Neural cell (in vitro differentiated cells): Measurements from ENCODE around the gene CNTNAP2. TPM values are rescaled to one million over a fixed set of nuclear protein-coding genes. Genes with fewer than 3 reads are reported as not detected.

ENCODE experiments used
- H2AFZ ChIP-seq: fragments of 200-600, 300-800 bp; sonication (generic), shearing (Covaris generic); 2 replicates; pipeline ENCODE4 v1.6.0; 2014; ENCODE audit warnings: low read depth, mild to moderate bottlenecking, antibody characterized with exemption, low read length, moderate library complexity
- H3F3A ChIP-seq: fragments of 200-600 bp; shearing (Covaris generic); 2 replicates; pipeline ENCODE4 v1.6.1; 2016; ENCODE audit warnings: mild to moderate bottlenecking, moderate library complexity, mixed read lengths, antibody characterized with exemption, low read length; ENCODE audit not compliant: insufficient read depth, poor library complexity, severe bottlenecking
- H3K27ac ChIP-seq: fragments of 200-600, 300-800 bp; sonication (generic), shearing (Covaris generic); 2 replicates; pipeline ENCODE4 v1.5.1; 2014; ENCODE audit warnings: mild to moderate bottlenecking, low read length, moderate library complexity
- H3K27me3 ChIP-seq: fragments of 300-800, 200-600 bp; sonication (generic), shearing (Covaris generic); 2 replicates; pipeline ENCODE4 v1.6.0; 2014; ENCODE audit warnings: mild to moderate bottlenecking, low read depth, low read length, moderate library complexity; ENCODE audit not compliant: insufficient read depth
- H3K36me3 ChIP-seq: fragments of 300-800, 200-600 bp; sonication (generic), shearing (Covaris generic); 2 replicates; pipeline ENCODE4 v1.5.1; 2014; ENCODE audit warnings: mild to moderate bottlenecking, antibody characterized with exemption, low read length, moderate library complexity; ENCODE audit not compliant: insufficient read depth
- H3K4me2 ChIP-seq: fragments of 300-800, 200-600 bp; sonication (generic), shearing (Covaris generic); 2 replicates; pipeline ENCODE4 v1.6.0; 2014; ENCODE audit warnings: mild to moderate bottlenecking, low read length
- H3K4me3 ChIP-seq: fragments of 300-800, 200-600 bp; sonication (generic), shearing (Covaris generic); 2 replicates; pipeline ENCODE4 v1.5.1; 2014; ENCODE audit warnings: mild to moderate bottlenecking, low read length, moderate library complexity
- H3K79me2 ChIP-seq: fragments of 200-600 bp; shearing (Covaris generic); replicated peaks from 2 replicates; pipeline ENCODE4 v1.6.0; 2014; ENCODE audit warnings: mild to moderate bottlenecking, low read length, moderate library complexity; ENCODE audit not compliant: insufficient read depth
- H3K9ac ChIP-seq: fragments of 300-800, 200-600 bp; sonication (generic), shearing (Covaris generic); 2 replicates; pipeline ENCODE4 v1.6.1; 2016; ENCODE audit warnings: mild to moderate bottlenecking, low read length, mixed read lengths
- H3K9me2 ChIP-seq: fragments of 200-600 bp; shearing (Covaris generic); 2 replicates; pipeline ENCODE4 v1.6.1; 2016; ENCODE audit warnings: mild to moderate bottlenecking, low read length, mixed read lengths; ENCODE audit not compliant: insufficient read depth
- H3K9me3 ChIP-seq: fragments of 200-600, 300-800 bp; sonication (generic), shearing (Covaris generic); 2 replicates; pipeline ENCODE4 v1.6.1; 2016; ENCODE audit warnings: mild to moderate bottlenecking, mixed run types, low read length, moderate library complexity, mixed read lengths
- H4K20me1 ChIP-seq: fragments of 200-600 bp; shearing (Covaris generic); 2 replicates; pipeline ENCODE4 v1.6.1; 2016; ENCODE audit warnings: mild to moderate bottlenecking, mixed run types; ENCODE audit not compliant: insufficient read depth
- CTCF ChIP-seq: fragments of 450-650 bp; IDR thresholded peaks from 2 replicates; pipeline ENCODE4 v1.5.1; 2014; ENCODE audit warnings: antibody characterized with exemption, mild to moderate bottlenecking, moderate library complexity; ENCODE audit not compliant: poor library complexity, severe bottlenecking
- EP300 ChIP-seq: fragments of 450-650 bp; conservative IDR thresholded peaks from 2 replicates; pipeline ENCODE4 v1.6.1; 2014; ENCODE audit warnings: antibody characterized with exemption, mild to moderate bottlenecking, moderate library complexity; ENCODE audit not compliant: poor library complexity, severe bottlenecking
- EZH2 ChIP-seq: fragments of 200-600, 300-800 bp; shearing (Covaris generic), sonication (generic); IDR thresholded peaks from 2 replicates; pipeline ENCODE4 v1.6.1; 2014; ENCODE audit warnings: antibody characterized with exemption, low read length, borderline replicate concordance, mild to moderate bottlenecking; ENCODE audit not compliant: insufficient read depth, poor library complexity, severe bottlenecking
- MXI1 ChIP-seq: fragments of 450-650 bp; conservative IDR thresholded peaks from 2 replicates; pipeline ENCODE4 v1.6.1; 2014; ENCODE audit warnings: antibody characterized with exemption, mild to moderate bottlenecking; ENCODE audit not compliant: poor library complexity, severe bottlenecking
- POLR2AphosphoS5 ChIP-seq: IDR thresholded peaks from 2 replicates; pipeline ENCODE4 v1.6.1; 2012
- RAD21 ChIP-seq: fragments of 450-650 bp; conservative IDR thresholded peaks from 2 replicates; pipeline ENCODE4 v1.6.1; 2014; ENCODE audit warnings: antibody characterized with exemption, mild to moderate bottlenecking, moderate library complexity
- SMC3 ChIP-seq: fragments of 450-650 bp; conservative IDR thresholded peaks from 2 replicates; pipeline ENCODE4 v1.6.1; 2014; ENCODE audit warnings: antibody characterized with exemption, mild to moderate bottlenecking, moderate library complexity; ENCODE audit not compliant: poor library complexity
- TAF1 ChIP-seq: IDR thresholded peaks from 2 replicates; pipeline ENCODE4 v1.6.1; 2012; ENCODE audit warnings: low read depth
- polyA plus RNA-seq: library from polyadenylated mRNA; depleted of rRNA; stranded (reverse); fragments of >200 nt; gene quantifications from 2 replicates; pipeline ENCODE4 v1.2.3, GENCODE V29; 2014
- TF ChIP-seq, protein P1 (sequence below): IDR thresholded peaks from 2 replicates; pipeline ENCODE4 v1.6.1; 2012; ENCODE audit warnings: borderline replicate concordance

CNTNAP2 gene
- polyA plus RNA-seq, 1 donor from 2014 or later = 276 TPM

DNA sequence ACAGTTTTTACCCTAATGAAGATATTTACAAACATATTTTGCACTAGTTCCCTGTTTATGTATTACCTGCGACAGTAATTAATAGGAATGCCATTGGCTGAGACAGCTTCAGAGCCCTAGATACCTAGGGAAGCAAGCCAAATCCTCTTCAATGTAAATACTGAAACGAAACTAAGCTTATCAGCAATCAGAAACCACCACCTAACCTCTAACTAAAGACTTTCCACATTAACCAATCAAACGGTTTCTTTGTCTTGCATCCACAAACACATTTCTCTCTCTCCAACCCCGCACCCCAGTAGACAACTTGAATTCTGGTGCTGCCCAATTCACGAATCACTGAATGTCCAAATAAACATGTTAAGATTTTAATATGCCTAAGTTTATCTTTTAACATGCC is 1999.6 kb downstream of the CNTNAP2 start:
- no peaks in the 10 kb centered on the region for H4K20me1 ChIP-seq
- no peaks in the 10 kb centered on the region for H3K36me3 ChIP-seq
- no peaks in the 10 kb centered on the region for H3K27me3 ChIP-seq
- no peak overlapping the region for H3K9ac ChIP-seq
- H3K9me3 ChIP-seq = no peaks in the 10 kb centered on the region
- H3K9me2 ChIP-seq = no peaks in the 10 kb centered on the region
- H3K4me2 ChIP-seq = no peak overlapping the region
- no peak overlapping the region for H3K4me3 ChIP-seq
- TF ChIP-seq POLR2AphosphoS5 = no peak
- no peak for TF ChIP-seq TAF1
- TF ChIP-seq RAD21 = no peak
- TF ChIP-seq SMC3 = no peak
- no peak for TF ChIP-seq EP300
- no peak for TF ChIP-seq MXI1
- TF ChIP-seq, protein P1, sequence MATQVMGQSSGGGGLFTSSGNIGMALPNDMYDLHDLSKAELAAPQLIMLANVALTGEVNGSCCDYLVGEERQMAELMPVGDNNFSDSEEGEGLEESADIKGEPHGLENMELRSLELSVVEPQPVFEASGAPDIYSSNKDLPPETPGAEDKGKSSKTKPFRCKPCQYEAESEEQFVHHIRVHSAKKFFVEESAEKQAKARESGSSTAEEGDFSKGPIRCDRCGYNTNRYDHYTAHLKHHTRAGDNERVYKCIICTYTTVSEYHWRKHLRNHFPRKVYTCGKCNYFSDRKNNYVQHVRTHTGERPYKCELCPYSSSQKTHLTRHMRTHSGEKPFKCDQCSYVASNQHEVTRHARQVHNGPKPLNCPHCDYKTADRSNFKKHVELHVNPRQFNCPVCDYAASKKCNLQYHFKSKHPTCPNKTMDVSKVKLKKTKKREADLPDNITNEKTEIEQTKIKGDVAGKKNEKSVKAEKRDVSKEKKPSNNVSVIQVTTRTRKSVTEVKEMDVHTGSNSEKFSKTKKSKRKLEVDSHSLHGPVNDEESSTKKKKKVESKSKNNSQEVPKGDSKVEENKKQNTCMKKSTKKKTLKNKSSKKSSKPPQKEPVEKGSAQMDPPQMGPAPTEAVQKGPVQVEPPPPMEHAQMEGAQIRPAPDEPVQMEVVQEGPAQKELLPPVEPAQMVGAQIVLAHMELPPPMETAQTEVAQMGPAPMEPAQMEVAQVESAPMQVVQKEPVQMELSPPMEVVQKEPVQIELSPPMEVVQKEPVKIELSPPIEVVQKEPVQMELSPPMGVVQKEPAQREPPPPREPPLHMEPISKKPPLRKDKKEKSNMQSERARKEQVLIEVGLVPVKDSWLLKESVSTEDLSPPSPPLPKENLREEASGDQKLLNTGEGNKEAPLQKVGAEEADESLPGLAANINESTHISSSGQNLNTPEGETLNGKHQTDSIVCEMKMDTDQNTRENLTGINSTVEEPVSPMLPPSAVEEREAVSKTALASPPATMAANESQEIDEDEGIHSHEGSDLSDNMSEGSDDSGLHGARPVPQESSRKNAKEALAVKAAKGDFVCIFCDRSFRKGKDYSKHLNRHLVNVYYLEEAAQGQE = no peak
- no peak for TF ChIP-seq CTCF
- no peak for TF ChIP-seq EZH2
- no peaks in the 10 kb centered on the region for H3K79me2 ChIP-seq
- H2AFZ ChIP-seq = no peak overlapping the region
- no peak overlapping the region for H3K27ac ChIP-seq
- no peaks in the 10 kb centered on the region for H3F3A ChIP-seq

- H3F3A ChIP-seq = no peaks in the 10 kb centered on the region
- H3K36me3 ChIP-seq = no peaks in the 10 kb centered on the region
- H3K9me3 ChIP-seq = no peaks in the 10 kb centered on the region
- H3K9ac ChIP-seq = no peak overlapping the region
- no peak overlapping the region for H2AFZ ChIP-seq
- H3K9me2 ChIP-seq = no peaks in the 10 kb centered on the region
- TF ChIP-seq POLR2AphosphoS5 (no peak), MXI1 (no peak), RAD21 (no peak), CTCF (no peak), SMC3 (no peak), TAF1 (no peak), EZH2 (no peak), EP300 (no peak)
- TF ChIP-seq, protein P1 = no peak
- no peak overlapping the region for H3K4me3 ChIP-seq
- H3K79me2 ChIP-seq = no peaks in the 10 kb centered on the region
- H3K4me2 ChIP-seq = no peak overlapping the region
- H3K27ac ChIP-seq = no peak overlapping the region
- no peaks in the 10 kb centered on the region for H4K20me1 ChIP-seq
- no peaks in the 10 kb centered on the region for H3K27me3 ChIP-seq
These were observed 2000.3 kb downstream of the CNTNAP2 start for GRCh38 chr7:148116829-148117403.
